Hematopoietic multipotent progenitor cell treated with erythropoietin and hydrocortisone succinate and interleukin-3 and kit ligand, for 8 days (in vitro differentiated cells): ENCODE results near the gene MYBPH.

Experiments used
- DNase-seq: peaks from one replicate; pipeline ENCODE4 v3.0.0-alpha.2; 2015

The MYBPH gene

GRCh38 chr1:203126866-203127665, 48.6 kb downstream of the MYBPH start:
- no peak for DNase-seq

GRCh38 chr1:203126151-203126865, 49.3 kb downstream of the MYBPH start:
- DNase-seq = no peak

GRCh38 chr1:203124546-203125317, 50.9 kb downstream of the MYBPH start:
- no peak for DNase-seq

- no peak for DNase-seq
Observed at GRCh38 chr1:203124011-203124410, 51.6 kb downstream of the MYBPH start.

- DNase-seq = no peak
Observed at GRCh38 chr1:203122159-203122558, 53.5 kb downstream of the MYBPH start.

- DNase-seq = no peak
Observed at GRCh38 chr1:203121186-203122015, 54.2 kb downstream of the MYBPH start.

- no peak for DNase-seq
Observed at GRCh38 chr1:203120325-203121153, 55.1 kb downstream of the MYBPH start.
